RCC 7860 (cell line): Measurements from ENCODE around the gene MON2.
"Not testable (repeated sequence)": the region's sequence is repeated elsewhere in the genome, so short reads cannot be mapped to it uniquely, and the experiment has no call there.

Experiments used
- DNase-seq: peaks from one replicate; pipeline ENCODE4 v3.0.0-alpha.2; 2015; ENCODE audit warnings: low spot score
- FAIRE-seq: peaks from 2 replicates; lab custom pipeline; 2012; peaks lifted over from hg19 to GRCh38; lab: Jason Lieb, UNC

MON2 gene, protein sequence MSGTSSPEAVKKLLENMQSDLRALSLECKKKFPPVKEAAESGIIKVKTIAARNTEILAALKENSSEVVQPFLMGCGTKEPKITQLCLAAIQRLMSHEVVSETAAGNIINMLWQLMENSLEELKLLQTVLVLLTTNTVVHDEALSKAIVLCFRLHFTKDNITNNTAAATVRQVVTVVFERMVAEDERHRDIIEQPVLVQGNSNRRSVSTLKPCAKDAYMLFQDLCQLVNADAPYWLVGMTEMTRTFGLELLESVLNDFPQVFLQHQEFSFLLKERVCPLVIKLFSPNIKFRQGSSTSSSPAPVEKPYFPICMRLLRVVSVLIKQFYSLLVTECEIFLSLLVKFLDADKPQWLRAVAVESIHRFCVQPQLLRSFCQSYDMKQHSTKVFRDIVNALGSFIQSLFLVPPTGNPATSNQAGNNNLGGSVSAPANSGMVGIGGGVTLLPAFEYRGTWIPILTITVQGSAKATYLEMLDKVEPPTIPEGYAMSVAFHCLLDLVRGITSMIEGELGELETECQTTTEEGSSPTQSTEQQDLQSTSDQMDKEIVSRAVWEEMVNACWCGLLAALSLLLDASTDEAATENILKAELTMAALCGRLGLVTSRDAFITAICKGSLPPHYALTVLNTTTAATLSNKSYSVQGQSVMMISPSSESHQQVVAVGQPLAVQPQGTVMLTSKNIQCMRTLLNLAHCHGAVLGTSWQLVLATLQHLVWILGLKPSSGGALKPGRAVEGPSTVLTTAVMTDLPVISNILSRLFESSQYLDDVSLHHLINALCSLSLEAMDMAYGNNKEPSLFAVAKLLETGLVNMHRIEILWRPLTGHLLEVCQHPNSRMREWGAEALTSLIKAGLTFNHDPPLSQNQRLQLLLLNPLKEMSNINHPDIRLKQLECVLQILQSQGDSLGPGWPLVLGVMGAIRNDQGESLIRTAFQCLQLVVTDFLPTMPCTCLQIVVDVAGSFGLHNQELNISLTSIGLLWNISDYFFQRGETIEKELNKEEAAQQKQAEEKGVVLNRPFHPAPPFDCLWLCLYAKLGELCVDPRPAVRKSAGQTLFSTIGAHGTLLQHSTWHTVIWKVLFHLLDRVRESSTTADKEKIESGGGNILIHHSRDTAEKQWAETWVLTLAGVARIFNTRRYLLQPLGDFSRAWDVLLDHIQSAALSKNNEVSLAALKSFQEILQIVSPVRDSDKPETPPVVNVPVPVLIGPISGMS (N-terminal part only)

DNA sequence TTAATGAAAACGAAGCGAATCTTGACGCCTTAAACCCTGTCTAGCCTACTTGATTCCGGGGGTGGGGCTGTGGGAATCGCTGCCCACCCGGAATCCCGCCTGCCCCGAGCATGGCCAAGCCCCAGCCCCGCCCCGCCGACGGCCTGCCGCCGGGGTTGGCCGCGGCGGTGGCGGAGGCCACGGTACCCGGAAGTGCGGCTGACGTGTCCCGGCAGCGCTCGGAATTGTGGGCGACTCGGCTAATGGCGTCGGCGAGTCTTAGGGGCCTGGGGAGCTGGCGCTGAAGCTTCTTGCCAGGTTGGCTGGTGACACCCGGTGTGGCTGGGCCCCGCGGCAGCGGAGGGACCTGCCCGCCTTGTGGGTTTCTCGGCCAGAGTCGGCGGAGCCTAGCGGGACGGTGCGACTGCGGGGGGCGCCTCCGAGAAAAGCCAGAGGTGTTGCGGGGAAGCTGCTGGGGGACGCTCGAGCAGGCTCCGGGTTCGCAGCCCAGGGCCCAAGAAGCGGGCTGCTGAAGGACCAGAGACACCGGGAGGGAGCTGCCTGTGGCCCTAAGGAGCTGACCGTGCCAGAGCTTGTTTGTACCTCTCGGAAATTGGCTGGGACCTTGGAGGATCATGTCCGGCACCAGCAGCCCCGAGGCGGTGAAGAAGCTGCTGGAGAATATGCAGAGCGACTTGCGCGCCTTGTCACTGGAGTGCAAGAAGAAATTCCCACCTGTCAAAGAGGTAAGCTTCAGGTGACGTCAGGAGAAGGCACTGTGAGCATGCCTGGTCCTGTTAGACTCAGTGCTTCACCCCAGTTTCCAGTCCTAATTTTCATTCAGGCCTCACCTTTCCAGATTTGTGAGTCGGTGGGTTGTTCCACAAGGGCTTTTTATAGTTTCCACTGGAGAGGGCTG lies at the start of gene MON2:
Gene MON2 (plus strand): TSS at position 233 of the 898 bp plus-strand sequence. CDS start 382 bp downstream, at position 615.
- peak; percentile 58 for DNase-seq
- FAIRE-seq = no peak

DNA sequence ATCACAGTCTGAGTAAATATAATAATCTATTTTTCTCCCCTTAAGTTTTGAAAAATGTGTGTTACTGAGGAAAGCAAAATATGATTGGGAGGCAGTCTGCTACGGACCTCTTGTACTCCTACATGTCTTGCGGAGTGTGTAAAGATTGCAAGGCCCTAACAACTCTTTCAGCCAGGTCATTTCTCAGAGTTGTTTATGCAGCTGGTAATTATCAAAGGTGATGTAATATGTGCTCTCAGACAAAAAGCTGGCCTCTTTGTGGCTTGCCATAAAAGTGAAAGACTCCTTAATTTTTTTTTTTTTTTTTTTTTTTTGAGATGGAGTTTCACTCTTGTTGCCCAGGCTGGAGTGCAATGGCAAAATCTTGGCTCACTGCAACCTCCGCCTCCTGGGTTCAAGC lies 40.5 kb upstream of the MON2 start:
- DNase-seq = no peak
- no peak for FAIRE-seq

DNA sequence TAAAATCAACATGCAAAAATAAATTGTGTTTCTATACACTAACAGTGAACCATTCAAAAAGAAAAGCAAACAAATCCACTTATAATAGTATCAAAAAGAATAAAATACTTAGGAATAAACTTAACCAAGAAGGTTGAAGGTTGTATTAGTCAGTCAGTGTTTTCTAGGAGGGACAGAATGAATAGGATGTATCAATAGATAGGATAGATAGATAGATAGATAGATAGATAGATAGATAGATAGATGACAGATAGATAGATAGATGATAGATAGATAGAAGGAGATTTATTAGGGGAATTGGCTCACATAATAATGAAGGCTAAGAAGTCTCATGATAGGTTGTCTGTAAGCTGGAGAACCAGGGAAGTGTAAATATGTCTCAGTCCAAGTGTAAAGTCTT lies 37.2 kb upstream of the MON2 start:
- FAIRE-seq = no peak

DNA sequence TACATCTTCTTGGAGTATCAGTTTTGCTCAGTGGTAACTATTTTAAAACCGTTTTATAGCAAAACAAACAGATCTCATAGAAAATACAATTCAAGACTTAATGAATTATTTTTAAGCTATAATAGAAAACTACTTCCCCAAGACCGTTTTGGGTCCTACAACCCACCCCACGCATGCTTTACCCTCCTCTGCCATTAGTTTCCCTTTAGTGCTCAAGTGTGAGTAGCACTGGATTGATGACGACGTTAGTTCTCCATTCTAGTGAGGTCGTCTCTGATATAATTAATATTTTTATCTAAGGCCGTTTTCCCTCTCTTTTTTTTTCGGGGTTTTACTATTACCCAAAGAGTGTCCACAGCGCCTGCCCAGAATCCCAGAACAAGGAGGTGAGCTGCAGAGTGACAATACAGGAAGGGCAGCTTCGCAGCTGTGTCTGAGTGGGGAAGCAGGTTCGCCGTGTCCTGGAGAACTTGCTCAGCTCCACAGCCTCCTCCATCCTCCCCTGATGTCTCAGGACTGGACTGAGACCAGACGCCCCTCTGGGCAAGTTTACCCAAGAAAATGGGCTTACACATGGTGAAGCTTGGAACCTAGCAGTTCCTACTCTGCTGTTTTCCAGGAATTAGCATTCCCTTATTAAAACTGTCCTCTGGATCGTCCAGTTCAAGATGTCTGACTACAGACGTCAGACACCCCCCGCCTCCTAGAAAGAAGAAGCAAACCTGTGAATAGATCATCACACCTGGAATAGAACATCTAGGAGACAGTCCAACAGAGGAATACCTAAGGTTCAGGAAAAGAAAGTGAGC lies 31.9 kb upstream of the MON2 start:
- DNase-seq = no peak
- FAIRE-seq = no peak

More for the DNA sequence above, 37.2 kb upstream of the MON2 start:
- no peak for DNase-seq

DNA sequence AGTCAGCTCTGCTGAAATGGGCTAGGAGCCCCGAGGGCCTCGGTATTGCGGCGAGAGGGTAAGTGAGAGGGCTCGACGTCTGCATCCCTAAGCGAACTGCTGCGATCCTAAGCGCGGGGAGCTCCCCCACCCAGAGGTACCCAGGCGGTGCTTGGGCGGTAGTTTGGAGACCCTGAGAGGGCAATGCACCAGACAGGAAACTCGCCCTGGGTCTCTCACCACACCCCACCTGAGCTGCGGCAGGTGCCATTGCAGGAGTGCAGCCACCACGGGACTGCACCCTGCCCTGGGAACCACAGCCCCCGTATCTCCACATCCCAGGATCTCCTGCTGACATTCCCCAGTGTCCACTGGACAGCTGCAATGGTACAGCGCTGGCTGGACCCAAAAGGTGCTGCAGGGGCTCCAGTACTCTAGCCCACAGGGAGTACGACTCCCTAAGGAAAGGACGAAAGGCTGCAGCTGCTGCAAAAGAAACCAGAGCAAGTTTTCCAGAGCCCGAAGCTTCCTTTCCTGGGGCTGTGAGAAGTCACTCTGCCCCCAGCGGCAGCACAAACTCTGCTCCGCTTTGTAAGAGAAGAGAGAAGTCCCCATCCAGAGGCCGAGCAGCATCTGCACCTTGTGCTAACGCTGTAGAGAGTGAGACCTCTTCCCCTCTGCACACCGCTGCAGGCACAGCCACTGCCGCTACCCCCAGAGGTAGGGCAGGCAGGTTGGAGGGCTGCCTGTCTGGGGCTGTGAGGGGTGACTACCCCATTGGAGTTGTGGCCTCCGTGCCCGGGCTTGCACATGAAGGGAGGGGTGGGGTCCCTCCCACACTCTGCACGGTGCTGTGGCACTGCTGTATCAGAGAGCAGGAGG lies 31.1 kb upstream of the MON2 start:
- DNase-seq = no peak

DNA sequence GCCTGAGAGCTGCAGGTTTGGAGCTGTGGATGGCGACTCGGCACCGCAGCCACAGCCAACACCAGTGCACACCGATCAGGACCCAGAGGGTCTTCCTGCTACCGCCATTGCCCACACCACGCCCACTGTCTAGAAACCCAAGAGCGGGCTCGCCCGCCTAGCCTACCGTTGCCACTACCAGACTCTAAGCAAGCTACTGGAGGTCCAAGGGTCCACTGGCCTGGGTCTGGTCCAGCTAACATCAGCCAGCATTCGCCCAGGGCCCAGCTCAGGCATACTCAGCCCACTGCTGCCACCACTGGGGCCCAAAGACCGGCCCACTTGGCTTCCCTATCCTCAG lies 30.5 kb upstream of the MON2 start:
- DNase-seq (no peak), FAIRE-seq (no peak)

More for the DNA sequence above, 31.1 kb upstream of the MON2 start:
- no peak for FAIRE-seq

DNA sequence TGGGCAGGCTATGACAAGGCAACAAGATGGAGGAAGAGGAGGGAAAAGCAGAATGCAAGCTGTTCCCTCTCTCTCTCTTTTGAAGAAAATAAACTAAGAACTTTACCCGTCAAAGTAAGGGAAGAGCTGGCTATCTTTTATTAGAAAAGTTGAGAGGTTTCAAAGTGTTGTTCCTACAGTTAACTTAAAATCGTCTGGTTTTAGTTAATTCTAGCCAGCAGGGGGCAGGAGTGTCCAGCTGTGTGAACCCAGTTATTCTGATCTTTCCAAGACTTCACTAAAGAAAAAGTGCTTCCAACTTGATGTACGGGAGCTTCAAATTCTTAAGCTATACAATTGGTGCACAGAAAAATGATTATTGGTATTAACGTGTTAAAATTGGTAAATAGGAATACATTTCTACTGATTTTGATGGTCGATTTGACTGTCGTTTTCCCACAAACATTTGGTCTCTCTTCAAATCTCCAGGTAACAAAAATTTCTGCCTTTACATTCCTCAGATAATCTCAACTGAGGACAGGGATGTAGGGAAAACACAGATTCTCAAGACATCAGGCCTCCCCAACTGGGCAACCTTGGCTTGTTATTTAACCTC lies 28.4 kb upstream of the MON2 start:
- DNase-seq = peak; percentile 39
- FAIRE-seq = peak; percentile 34

DNA sequence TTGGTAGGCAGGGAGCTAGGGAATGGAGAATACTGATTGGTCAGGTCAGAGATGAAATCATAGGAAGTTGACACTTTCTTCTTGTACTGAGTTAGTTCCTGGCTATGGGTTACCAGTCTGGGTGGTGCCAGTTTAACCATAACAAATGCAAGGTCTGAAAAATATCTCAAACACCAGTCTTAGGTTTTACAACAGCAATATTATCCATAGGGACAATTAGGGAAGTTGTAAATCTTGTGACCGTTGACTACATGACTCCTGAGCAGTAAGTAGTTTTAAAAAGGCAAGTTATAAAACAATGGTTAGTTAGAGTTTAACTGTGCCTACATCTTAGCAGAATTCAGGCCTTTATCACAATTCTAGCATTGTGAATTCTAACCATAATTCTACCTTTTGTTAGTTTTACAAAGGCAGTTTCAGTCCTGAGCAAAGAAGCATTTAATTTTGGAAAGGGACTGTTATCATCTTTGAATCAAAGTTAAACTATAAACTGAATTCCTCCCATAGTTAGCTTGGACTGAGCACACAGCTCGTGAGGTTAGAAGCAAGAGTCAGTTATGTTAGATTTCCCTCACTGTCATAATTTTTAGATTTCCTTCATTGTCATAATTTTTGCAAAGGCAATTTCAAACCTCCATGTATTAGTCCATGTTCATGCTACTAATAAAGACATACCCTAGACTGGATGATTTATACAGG lies 19.7 kb upstream of the MON2 start:
- FAIRE-seq (no peak), DNase-seq (no peak)

DNA sequence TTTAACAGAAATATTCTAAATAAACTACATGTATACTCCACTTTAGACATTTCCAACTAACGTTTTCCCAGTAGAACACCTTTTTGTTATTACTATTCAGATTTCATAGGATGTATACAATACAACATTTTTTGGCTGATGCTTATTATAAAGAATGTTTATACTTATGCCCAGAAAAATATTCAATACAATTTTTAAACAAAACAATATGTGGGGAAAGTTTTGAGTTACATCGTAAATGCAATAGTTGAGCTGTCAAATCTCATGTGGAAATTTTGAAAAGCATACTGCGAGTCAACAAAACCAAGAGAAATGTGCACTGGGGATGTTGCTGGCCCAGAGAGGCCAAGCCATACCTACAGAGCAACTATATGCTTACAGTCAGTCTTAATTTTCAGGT lies 18.2 kb upstream of the MON2 start:
- FAIRE-seq (no peak), DNase-seq (no peak)

DNA sequence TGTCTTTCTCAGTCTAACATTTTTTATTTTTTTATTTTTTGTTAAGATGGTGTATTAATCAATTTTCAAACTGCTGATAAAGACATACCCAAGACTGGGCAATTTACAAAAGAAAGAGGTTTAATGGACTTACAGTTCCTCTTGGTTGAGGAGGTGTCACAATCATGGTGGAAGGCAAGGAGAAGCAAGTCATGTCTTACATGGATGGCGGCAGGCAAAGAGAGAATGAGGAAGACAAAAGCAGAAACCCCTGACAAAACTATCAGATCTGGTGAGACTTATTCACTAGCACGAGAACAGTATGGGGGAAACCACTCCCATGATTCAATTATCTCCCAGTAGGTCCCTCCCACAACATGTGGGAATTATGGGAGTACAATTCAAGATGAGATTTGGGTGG lies 11.2 kb upstream of the MON2 start:
- not testable (repeated sequence) for FAIRE-seq, DNase-seq

DNA sequence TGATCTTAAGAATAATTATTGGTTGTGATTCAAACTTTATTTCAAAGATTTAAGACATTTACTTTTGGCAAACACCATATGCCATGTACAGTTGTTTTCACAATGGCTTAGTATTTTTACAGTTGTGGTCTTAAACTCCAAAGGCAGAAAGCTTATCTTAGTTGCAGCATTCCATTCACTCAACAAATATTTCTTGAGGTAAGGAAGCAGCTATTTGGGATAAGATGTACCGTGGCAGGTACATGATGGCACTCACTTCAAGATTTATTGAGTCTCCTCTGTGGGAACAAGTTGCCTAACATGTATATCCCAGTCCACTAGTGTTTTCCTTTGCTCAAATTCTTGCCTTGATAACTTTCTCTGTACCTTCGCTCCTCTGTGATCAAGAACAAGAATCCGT lies 8.0 kb upstream of the MON2 start:
- FAIRE-seq = no peak
- DNase-seq = no peak

DNA sequence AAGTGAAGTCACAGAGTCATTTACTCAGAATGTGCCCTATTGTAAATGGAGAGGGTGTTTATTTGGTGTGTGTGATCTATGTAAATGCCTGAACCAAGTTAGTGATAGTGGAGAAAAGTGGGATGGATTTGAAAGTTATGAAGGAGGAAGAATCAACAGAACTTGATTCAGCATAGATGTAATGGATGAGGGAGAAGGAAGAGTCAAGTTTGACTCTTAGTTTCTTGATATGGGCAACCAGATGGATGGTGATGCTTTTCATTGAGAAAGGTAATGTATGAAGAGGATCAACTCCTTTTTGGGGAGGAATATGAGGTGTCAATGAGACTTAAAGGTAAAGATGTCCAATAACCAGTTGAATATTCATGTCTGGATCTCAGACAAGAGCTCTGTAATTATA lies 6.7 kb upstream of the MON2 start:
- no peak for FAIRE-seq

DNA sequence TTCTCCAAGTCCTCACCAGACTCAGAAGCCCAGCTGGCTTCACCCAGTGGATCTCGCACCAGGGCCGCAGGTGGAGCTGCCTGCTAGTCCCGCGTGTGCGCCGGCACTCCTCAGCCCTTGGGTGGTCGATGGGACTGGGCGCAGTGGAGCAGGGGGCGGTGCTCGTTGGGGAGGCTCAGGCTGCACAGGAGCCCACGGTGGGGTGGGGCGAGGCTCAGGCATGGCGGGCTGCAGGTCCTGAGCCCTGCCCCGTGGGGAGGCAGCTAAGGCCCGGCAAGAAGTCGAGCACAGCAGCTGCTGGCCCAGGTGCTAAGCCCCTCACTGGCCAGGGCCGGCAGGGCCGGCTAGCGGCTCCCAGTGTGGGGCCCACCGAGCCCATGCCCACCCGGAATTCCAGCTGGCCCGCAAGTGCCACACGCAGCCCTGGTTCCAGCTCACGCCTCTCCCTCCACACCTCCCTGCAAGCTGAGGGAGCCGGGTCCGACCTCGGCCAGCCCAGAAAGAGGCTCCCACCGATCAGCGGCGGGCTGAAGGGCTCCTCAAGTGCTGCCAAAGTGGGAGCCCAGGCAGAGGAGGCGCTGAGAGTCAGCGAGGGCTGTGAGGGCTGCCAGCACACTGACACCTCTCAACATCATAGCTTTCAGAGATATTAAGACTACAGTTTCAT lies 5.3 kb upstream of the MON2 start:
- DNase-seq, FAIRE-seq: not testable (repeated sequence)

More for the DNA sequence above, 6.7 kb upstream of the MON2 start:
- no peak for DNase-seq

DNA sequence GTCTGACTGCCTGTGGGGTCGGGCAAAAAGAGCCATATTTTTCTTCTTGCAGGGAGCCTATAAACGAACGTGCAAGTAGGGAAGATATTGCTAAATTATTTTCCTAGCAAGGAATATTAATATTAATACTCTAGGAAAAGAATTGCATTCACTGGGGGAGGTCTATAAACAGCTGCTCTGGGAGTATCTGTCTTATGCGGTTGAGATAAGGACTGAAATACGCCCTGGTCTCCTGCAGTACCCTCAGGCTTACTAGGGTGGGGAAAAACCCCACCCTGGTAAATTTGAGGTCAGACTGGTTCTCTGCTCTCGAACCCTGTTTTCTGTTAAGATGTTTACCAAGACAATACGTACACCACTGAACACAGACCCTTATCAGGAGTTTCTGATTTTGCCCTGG lies 3.4 kb upstream of the MON2 start:
- not testable (repeated sequence) for DNase-seq, FAIRE-seq

DNA sequence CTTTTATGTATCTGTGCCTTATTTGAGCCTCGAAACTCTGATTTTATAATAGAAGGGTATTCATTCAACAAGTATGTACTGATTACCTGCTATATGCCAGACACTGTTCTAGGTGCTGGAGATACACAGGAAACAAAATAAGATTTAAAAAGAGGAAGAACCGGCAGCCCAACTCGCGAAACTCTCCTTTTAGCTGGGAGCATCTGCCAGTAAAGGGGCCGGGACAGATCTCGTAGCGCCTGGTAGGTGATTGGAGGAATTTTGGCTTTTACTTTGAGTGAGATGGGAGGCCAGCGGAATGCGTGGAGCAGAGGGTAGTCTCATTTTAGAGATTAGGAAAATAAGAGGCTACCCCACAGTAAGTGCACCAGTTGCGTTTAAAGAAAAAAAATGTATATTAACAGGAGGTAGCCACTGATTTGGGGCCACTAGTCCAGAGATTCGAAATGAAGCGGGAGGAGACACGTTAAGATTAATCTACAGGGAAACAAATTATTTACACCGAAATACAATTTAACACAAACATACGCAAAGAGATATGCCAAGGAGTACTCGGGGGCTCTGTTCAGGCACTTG lies 520 bp upstream of the MON2 start:
- DNase-seq (no peak), FAIRE-seq (no peak)

DNA sequence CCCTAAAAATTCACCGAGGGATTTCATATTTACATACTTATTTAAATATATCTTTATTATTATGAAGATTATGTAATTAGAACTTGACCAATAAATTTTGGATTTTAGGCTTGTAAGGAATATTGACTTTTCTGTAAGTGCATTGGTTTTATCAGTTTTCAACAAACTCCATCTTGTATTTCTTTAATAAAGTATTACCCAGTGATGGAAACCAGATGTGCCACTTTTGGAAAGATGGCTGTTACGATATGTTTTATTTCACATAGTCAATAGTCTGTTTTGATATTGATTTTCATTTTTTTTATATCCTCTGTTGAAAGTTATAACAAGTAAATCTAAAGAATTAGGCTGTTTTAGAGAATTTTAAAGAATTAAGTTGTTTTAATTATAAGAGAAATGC lies 1.8 kb downstream of the MON2 start:
- DNase-seq (no peak), FAIRE-seq (no peak)

DNA sequence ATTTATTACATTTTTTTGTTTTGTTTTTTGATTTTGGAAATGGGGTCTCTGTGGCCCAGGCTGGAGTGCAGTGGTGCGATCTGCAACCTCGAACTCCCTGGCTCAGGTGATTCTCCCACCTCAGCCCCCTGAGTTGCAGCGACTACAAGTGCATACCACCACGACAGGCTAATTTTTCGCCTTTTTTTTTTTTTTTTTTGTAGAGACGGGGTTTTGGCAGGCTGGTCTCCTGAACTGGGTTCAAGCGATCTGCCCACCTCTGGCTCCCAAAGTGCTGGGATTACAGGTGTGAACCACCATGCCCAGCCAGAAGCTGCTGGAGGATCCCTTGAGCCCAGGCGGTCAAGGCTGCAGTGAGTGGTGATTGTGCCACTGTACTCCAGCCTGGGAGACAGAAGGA lies 2.3 kb downstream of the MON2 start:
- no peak for DNase-seq
- FAIRE-seq = no peak
